Measurements from ENCODE around the gene SFXN5.
A peak's percentile ranks its signal among the peaks of the same experiment; 100 is the strongest.

The SFXN5 gene

DNA sequence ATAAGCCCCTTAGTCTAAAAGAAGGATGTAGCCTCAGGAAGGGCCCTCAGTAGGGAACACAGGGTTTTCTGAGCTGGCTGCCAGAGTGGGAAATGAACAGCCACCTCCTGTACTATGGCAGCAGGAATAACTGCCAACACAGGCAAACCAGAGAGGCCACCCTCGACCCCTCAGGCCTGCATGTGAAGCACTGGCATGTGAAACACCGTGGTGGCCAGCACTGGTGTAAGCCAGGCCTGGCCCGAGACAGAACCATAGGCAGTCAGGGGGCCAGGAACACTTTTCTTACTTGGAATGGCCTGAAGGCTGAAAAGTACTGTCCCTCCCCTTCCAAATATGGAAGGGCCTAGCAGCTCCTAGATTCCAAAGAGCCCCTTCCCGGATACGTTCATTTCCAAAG, 28.2 kb downstream of the SFXN5 start:
- DNase-seq: no peak

DNA sequence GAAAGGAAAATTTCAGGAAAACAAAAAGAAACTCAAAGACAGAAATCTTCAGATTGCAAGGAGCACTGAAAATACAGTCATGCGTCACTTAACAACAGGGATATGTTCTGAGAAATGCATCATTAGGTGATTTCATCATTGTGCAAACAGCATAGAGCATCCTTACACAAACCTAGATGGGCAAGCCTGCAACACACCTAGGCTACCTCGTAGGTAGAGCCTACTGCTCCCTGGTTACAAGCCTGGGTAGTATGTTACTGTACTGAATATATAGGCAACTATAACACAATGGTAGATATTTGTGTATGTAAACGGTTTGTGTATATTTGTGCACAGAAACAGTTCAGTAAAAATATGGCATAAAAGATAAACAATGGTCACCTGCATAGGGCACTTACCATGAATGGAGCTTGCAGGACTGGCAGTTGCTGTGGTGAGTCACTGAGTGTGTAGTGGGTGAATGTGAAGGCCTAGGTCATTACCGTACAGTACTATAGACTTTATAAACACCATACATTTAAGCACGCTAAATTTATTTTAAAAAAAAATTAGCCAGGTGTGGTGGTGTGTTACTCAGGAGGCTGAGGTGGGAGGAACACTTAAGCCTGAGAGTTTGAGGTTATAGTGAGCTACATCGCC, 33.4 kb downstream of the SFXN5 start:
- no peak for DNase-seq

DNA sequence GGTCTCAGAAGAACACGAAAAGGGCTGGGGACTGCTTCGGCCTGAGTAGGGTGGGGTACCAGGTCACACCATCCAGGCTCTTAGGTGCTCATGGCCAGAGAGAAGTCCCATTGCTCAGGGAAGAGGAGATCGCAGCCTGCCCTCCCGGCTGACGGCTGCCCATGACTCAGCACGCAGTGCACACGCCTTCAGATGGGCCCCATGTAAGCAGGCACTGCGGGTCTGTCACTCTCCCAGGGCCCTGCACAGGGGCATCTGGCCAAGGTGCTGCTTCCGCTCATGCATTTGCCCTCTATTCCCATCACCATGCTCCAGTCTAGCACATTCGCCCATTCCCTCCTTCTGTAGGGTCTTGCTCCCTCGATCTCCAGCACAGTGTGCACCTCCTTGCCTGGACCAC, 34.7 kb downstream of the SFXN5 start:
- no peak for DNase-seq

DNA sequence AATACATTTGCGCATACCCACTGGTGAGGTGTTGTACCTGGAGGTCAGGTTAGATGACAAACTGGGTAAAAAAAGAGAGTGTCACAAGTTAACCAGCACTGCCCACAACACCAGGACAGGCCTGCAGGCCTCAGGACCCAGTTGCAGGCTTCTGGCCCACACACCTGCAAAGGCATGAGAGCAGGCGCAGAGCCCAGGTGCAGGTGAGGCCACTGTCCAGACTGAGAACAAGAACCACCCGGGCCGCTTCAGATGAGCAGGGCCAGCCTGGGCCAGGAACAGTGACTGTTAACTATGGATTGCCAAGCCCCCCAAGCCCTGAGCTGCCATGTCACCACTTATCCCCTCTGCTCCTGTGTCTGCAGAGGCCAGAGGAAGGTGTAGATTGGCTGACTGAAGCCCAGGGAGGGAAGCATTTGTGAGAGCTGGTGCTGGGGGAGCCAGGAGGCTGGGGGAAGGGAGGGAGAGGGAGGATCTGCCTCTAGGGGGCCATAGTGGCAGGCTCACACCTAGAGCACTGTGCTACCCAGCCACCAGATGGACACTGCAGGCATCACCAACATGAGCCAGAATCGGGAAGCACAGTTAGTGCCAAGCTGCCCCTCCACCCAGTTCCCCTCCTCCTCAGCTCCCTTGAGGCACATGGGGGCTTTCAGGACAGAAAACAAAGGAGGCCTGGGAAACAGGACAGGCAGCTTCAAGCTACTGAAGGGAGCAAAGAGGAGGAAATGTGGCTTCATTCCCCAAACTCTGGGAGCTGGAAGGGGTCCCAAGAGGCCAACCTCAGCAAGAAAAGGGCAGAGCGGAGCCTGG, 35.4 kb downstream of the SFXN5 start:
- peak; percentile 6 for DNase-seq

DNA sequence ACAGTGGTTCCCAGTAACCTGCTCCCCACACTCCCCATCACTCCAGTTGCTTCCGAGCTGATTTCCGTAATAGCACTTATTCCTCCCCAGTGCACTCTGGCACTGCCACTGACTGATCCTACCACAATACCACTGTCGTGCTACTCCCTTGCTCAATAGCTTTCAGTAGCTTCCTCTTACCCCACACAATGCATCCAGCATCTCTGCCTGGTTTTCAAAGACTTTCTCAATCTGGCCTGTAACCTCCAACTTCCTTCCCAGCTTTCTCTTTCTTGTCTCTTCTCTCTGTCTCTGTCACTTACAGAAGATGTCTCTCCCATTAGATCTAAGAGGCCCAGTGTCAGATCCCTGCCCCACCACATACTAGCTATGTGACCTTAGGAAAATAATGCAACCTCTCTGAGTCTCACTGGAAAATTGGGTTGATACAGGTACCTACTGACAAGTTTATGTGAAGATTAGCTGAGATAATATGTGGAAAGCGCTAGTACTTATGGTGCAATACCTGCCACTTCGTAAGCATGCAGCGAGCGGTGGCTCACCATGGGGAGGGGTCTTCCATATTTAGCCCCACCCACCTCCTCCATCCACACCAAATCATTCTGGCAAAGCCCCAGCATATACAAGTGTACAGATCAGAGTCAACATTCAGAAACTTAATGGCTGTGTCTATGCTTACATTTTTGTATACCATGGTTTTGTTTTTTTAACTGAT, 36.7 kb downstream of the SFXN5 start:
- no peak for DNase-seq

DNA sequence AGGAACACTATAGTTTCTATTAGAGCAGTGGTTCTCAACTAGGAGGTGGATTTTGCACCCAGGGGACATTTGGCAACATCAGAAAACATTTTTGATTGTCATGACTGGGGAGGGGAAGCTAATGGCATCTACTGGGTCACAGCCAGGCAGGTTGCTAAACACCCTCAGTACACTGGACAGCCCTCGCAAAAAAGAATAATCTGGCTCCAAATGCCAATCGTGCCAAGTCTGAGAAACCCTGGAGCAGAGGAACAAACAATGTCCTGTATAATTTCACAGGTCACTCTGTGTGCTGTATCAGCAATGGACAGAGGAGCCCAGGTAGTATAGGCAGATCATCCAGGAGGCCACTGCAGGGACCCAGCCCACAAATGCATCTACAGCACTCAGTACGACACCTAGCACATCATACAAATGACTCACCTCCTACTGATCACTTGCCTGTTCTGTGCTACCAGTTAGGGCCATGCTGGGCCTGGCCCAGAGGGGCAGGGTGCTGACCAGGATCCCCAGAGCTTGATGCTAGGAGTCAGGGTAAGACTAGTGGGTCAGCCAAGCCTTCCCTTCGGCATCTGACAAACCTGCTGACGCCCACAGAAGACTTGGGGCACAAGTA, 37.6 kb downstream of the SFXN5 start:
- no peak for DNase-seq

DNA sequence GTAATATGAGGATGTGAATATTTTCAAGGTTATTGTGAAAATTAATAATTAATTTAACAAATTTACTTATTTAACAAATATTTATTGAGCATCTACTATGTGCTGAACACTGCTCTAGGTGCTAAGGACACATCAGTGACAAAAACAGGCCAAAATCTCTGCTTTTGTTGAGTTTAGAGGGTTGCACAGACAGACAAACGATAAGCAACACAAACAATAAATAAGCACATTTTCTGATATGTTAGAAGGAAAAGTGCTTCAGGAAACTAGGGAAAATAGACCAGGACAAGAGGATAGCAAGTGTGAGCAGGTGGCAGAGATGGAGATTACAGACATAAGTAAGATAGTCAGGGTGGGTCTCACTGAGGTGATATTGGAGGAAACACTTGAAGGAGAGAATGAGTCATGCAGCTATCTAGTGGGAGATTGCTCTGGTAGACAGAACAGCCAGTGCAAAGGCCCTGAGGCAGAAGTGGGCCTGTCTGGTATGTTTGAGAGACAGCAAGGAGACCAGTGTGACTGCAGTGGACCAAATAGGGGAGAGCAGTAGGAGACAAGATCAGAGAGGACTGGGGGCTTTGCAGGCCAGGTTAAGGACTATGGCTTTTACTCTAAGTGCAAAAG, 38.3 kb downstream of the SFXN5 start:
- DNase-seq: no peak

DNA sequence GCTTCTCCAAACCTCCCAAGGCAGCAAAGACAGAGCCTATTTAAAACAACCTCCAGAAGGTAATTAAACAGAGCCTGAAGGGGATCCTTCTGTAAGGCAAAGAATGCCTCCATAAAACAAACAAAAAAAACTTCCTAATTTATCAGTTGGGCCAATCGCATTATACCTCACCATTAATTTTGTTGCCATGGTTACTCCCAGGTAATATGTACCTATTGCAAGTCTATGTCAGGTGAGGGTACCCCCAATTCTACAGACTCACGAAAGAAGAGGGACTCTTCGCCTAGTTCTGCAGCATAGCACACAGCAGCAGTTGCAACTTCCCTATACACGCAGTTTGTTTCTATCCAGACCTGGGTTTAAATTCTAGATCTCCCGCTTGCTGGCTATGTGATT, 38.8 kb downstream of the SFXN5 start:
- no peak for DNase-seq

DNA sequence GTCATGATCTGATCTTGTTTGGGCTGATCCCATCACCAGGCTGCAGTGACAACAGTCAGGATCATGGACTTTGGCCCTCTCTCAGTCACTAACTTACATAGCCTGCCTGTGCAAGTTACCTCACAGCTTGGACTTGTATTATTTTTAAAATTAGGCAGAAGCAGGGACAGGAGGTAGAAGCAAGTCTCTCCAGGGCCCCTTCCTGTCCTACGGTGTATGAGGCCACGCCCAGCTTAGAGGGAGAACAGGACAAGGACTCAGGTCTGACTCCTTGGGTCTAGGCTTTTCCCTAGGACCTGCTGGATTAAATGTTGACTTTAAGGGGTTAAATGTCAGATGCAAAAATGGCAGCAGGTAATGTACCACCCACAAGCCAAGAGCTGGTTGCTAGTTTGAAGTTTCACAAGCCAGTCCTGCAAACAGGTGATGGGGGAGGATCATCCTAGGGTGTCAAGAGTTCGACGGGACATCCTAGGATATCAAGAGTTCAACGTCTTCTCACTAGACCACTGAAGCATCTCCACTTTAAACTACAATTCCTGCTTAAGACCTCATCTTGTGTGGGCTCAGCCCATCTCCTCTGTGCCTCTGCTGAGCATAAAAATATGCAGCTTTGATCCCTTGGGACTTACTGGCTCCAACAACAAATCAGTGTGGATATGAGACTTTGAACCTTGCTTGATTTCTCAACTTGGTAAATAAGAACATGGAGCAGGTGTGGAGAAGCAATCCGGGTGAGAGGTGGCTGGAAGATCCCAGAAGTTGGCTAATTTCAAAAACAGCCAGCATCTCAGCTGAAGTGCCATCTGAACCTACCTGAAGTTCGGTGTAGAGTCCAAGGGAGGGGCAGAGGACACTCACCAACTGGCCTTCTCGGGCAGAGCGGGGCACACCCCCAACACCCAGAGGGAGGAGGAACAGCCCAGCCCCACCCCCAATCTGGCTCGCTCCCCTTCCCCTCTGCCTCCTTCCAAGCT, 39.5 kb downstream of the SFXN5 start:
- no peak for DNase-seq

DNA sequence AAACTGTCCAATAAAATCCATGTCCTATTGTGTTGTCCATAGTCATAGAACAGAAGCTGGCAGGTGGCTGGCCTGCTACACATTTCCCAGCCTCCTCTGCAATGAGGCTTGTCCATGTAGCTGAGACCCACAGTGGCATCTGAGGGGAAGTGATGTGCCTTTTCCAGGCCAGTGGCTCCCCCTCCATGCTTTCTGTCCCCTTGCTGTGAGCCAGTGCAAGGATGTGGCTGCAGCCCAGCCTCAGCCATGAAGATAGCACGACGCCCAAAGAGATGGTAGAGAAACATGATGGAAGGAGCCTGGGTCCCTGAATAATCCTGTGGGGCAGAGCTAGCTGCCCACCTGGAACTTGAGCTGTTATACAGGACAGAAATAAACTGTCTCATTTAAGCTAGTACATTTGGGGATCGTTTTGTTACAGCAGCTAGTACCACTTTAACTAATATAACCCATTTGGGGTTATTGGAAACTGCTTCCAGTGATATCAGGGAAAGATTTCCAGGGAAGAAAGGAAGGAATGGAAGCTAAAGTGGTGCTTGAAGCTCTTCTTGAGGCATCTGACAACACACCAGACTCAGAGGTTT, 40.3 kb downstream of the SFXN5 start:
- DNase-seq: no peak

DNA sequence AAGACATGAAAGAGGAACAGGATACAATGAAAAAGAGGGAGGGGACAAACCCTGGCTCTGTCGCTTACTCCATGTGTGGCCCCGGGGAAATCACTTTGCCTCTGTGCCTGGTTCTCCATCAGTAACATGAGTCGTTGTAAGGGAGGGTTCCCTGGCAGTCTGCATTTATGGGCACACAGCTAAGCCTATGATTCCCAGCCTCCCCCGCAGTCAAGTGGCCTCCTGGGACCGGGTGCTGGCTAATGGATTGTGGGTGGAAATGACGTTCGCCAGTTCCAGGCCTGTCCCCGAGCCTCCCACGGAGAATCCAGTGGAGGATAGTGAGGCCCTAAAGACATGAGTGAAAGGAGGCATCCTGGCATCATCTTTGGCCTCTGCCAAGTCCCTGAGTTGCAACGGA, 42.7 kb downstream of the SFXN5 start:
- no peak for DNase-seq

DNA sequence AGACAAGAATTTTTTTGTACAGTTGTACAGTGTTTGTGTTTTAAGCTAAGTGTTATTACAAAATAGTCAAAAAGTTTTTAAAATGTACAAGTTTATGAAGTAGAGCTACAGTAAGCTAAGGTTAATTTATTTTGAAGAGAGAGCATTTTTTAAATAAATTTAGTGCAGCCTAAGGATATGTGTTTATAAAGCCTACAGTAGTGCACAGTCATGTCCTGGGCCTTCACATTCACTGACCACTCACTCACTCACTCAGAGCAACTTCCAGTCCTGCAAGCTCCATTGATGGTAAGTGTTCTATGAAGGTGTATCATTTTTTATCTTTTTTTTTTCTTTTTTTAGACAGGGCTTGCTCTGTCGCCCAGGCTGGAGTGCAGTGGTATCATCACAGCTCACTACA, 44.2 kb downstream of the SFXN5 start:
- no peak for DNase-seq

DNA sequence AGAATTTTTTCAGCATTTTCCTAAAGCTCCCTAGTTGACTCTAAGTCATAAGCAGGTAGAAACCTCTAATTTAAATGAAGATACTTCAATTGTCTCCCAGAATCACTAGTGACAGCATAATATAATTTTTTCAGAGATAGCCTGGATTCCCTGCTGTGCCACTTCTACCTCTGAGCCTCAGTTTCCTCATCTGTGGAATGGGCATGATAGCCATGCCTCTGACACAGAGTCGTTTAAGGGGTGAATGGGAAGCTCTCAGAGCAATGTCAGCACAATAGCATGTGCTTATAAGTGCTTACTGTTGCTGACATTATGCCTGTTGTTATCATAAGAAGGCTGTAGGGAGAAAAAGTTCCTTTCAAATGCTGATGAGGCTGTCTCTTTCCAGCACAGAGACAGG, 48.0 kb downstream of the SFXN5 start:
- DNase-seq: no peak

DNA sequence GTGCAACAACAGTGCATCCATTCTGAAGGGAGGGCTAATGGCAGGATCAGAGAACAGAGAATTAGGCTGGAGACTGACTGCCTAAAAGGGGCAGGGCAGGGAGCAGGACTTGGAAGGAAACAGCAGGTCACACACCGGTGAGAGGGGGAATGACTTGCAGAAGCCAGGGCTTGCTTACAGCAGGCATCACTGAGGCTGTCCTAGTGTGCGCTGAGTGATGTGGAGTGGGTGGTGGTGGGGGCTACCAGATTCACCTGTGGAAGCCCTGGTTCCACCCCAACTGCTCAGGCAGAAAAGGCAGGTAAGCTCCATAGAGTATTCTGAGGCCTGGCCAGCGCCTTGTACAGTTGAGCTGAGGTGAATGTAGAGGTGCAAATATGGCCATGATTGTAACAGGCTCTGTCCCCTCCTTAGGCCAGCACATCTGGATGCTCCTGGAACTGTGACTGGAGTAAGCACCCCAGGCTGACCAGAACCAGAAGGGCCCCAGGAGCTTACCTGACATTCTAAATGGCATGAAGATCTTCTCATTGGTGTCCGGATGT, 49.4 kb downstream of the SFXN5 start:
- DNase-seq: no peak

DNA sequence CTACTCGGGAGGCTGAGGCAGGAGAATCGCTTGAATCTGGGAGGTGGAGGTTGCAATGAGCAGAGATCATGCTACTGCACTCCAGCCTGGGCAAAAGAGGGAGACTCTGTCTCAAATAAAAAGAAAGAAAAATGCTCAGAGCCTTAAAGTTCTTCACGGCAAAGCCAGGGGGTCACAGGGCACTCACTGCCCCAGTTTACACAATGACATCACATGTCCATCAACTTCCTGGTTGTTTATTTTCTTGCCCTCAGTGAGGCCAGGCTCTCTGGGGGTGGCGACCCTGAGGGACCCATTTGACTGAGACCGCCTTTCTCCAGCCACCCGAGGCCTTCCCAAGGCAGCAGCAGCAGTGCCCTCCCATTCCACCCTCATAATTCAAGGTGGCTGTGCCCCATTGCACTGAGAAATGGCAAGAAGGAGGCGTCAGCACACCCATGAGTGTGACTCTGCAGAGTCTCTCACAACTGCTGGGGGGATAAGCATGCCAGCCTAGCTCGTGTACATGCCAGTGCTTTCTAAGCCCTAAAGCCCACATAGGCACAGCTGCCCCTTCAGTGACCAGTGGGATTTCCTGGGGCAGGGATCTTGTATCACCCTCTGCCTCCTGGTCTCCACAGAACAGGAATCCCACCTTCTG, 50.0 kb downstream of the SFXN5 start:
- DNase-seq: no peak

DNA sequence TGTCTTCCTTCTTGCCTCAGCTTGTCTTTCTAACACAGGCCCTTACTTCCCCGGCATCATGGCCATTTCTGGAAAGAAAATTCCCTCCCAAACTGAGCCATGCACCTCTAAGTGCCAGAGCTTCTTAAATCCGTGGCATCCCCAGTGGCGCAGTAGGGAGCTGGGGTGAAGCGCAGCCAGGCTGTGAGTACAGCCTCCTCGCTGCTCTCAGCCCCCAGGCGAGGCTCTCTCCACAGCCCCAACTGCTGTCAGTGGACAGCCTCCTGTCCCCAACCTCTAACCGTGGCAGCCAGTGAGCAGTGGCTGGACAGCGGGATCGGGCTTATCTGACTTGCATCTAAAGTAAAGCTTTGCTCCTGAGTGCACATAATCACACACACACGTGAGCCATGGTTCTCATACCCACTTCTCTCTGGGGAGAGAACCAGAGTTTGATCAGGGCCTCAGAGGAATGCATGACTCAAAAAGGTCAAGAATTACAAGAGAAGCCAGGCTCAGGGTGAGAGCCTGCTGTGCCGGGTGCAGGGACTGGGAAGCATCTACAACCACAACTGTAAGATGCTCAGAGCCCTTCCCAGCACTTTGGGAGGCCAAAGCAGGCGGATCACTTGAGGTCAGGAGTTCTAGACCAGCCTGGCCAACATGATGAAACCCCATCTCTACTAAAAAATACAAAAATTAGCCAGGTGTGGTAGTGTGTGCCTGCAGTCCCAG, 50.7 kb downstream of the SFXN5 start:
- DNase-seq: no peak

DNA sequence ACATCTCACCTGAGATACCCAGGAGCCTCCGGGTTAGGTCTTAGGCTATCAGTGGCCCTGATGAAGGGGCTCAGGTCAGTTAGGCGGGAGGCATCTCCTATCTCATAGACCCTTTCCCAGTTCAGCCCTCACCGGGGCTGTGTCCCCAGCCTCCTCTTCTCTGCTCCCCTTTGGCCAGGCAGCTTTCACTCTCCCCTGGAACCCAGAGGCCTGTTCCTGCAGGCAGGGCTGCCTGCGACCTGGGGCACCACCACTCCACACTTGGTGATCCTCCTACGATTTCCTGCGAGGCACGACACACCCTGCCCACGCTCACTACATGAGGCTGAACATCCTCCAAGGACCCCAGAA, 51.2 kb downstream of the SFXN5 start:
- DNase-seq: no peak

DNA sequence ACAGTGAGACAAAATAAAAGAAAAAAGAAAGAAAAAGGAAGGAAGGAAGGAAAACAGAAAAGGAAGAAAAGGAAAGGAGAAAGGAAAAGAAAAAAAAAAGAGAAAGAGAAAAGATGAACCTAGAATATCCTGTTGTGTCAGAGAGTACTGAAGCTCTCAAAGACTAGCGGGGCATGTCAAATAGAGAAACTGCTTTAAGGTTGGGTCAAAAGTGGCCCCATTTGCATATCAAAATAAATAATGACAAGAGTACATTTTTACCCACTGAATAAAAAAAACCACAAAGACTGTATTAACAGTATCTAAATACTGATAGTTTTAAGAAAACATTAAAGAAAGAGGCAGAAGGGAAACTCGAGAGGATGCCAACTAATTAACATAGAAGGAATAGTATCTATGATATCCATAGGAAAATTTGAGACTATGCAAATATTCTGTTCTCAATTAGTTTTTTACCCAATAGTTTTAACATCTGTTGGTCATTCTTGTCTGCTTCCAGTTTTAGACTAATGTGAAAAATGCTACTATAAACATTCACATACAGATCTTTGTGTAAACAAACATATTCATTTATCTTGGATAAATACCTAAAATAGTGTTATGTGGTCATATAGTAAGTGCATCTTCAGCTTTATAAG, 53.2 kb downstream of the SFXN5 start:
- no peak for DNase-seq

DNA sequence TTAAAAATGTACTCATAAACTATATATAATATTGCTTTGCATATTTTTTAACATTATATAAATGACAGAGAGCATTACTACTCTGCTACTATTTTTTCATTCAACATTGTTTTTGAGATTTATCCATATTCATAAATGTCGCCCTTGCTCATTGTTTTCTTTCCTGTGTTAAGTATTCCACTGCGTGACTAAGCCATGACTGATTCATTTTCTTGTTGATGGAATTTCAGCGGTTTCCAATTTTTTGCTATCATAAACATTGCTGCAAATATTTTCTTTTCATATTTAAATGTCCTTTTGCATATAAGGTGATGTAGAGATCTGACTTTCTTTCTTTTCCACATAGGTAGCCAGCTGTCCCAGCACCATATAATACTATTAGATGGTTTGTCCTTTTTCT, 57.6 kb downstream of the SFXN5 start:
- no peak for DNase-seq
